G401 (cell line): Measurements from ENCODE around the gene PCDHAC1. TPM values are rescaled to one million over a fixed set of nuclear protein-coding genes. Genes with fewer than 3 reads are reported as not detected.
"Not testable (repeated sequence)": the region's sequence is repeated elsewhere in the genome, so short reads cannot be mapped to it uniquely, and the experiment has no call there.

ENCODE experiments used
- DNase-seq: peaks from one replicate; pipeline ENCODE4 v3.0.0-alpha.2; 2015; ENCODE audit warnings: low spot score
- in situ Hi-C: cut with HindIII; loops from 2 replicates; pipeline ENCODE4 v1.10.0; 2016; ENCODE audit warnings: low sequenced_read_pairs, mixed read lengths
- total RNA-seq: library from RNA; depleted of rRNA; stranded (reverse); fragments of >200 nt; shearing (Covaris generic); gene quantifications from 2 replicates; pipeline ENCODE4 v1.2.3, GENCODE V29; 2014; rRNA removed

The PCDHAC1 gene, protein sequence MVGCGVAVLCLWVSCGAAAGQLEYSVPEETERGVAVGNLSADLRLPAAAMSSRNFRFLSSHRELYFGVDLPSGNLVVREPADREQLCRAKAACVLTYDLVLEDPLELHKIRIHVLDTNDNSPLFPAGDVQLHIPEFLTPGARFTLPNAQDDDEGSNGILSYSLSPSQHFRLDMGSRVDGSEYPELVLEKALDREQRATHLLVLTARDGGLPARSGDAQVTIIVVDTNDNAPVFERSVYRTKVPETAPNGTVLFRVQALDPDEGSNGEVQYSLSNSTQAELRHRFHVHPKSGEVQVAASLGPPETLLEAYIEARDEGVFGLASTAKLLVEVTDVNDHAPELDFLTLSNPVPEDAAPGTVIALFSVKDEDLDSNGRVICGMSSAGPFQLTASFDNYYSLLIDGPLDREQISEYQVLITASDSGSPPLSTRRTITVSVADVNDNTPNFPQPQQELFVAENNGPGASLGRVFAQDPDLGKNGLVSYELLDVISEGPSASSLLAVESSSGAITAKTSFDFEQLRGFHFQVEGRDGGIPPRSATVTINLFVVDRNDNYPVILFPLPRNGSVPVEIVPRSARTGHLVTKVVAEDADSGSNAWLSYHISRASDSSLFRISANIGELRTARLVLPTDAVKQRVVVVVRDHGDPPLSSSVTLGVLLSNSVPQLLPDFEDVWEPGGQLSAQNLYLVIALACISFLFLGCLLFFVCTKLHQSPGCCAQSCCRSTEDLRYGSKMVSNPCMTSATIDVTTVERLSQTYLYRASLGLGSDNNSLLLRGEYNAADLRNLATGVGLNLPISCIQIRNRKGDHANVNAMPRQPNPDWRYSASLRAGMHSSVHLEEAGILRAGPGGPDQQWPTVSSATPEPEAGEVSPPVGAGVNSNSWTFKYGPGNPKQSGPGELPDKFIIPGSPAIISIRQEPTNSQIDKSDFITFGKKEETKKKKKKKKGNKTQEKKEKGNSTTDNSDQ
- total RNA-seq = 6.5 and 9.5 TPM in 2 replicates

DNA sequence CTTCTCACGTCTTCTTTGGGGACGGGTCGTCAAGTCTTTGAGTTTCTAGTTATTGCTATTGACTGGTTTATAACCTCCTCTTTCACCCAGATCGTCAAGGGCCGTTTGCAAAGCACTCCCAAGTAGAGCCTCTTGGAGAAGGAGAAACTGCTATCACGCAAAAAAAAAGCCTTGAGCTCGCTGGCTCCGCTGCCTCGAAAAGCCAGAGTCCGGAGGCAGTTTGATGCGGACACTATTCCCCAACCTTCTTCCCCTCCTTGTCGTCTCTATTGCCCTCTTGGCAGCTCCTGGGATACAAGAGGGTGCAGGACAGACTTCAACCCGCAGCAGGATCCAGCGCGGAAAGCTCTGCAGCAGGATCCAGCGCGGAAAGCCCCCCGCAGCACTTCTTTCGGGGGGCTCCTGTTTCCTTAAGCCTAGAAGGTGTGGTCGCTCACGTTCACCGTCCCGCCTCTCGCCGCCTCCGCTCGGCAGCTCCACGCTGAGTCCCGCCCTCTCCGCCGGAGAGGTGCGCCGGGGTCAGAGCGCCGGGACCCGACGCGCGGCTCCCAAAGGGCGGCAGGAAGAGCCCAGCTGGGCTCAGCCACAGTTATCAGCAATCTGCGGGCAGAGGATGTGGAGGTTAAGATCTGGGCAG lies at the start of gene PCDHAC1:
PCDHAC1 (plus strand) TSS at position 494 of the 637 bp plus-strand sequence. CDS start 594 bp downstream, outside the sequence.
- DNase-seq = peak; percentile 55
- in situ Hi-C loops = no loop called here

DNA sequence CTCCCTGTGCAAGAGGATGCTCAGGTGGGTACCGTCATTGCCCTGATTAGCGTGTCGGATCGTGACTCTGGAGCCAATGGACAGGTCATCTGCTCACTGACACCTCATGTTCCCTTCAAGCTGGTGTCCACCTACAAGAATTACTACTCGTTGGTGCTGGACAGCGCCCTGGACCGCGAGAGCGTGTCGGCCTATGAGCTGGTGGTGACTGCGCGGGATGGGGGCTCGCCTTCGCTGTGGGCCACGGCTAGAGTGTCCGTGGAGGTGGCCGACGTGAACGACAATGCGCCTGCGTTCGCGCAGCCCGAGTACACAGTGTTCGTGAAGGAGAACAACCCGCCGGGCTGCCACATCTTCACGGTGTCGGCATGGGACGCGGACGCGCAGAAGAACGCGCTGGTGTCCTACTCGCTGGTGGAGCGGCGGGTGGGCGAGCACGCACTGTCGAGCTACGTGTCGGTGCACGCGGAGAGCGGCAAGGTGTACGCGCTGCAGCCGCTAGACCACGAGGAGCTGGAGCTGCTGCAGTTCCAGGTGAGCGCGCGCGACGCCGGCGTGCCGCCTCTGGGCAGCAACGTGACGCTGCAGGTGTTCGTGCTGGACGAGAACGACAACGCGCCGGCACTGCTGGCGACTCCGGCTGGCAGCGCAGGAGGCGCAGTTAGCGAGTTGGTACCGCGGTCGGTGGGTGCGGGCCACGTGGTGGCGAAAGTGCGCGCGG lies 49.4 kb upstream of the PCDHAC1 start:
- DNase-seq, in situ Hi-C loops: not testable (repeated sequence)

DNA sequence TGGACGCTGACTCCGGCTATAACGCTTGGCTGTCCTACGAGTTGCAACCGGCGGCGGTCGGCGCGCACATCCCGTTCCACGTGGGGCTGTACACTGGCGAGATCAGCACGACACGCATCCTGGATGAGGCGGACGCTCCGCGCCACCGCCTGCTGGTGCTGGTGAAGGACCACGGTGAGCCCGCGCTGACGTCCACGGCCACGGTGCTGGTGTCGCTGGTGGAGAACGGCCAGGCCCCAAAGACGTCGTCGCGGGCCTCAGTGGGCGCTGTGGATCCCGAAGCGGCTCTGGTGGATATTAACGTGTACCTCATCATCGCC lies 48.9 kb upstream of the PCDHAC1 start:
- in situ Hi-C loops = no loop called here

DNA sequence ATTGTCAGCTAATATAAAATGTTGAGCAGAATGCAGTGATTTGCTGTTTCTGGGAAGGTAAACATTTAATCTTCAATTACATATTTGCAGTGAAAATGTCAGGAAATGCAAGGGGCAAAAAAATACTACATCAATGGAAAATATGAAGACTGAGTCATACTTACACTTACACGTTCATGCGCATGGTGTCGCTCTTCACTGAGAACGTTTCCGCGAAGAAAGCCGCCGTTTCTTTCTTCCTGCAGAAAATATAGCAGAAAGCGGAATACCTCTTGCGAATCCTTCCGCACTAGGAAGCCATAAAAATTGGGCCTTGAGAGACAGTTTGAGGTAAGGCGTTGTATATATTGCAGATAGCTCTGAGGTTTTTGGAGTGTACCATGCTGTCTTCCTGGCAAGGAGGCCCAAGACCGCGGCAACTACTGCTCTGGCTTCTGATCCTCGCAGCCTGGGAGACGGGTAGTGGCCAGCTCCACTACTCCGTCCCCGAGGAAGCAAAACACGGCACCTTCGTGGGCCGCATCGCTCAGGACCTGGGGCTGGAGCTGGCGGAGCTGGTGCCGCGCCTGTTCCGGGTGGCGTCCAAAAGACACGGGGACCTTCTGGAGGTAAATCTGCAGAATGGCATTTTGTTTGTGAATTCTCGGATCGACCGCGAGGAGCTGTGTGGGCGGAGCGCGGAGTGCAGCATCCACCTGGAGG lies 44.1 kb upstream of the PCDHAC1 start, which contains the start of gene PCDHA13:
PCDHA13 (plus strand) TSS at position 236 of the 702 bp plus-strand sequence; CDS start at position 381, 145 bp downstream.
- peak; percentile 37 for DNase-seq
- in situ Hi-C loops = no loop called here

More for the DNA sequence above, 48.9 kb upstream of the PCDHAC1 start:
- no peak for DNase-seq

DNA sequence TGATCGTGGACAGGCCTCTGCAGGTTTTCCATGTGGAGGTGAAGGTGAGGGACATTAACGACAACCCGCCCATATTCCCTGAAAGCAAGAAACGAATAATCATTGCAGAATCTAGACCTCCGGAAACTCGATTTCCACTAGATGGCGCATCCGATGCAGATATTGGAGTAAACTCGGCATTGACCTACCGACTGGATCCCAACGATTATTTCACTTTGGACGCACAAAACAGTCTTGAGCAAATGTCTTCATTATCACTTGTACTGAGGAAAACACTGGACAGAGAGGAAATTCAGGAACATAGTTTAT lies 43.6 kb upstream of the PCDHAC1 start:
- peak; percentile 19 for DNase-seq
- in situ Hi-C loops = no loop called here

DNA sequence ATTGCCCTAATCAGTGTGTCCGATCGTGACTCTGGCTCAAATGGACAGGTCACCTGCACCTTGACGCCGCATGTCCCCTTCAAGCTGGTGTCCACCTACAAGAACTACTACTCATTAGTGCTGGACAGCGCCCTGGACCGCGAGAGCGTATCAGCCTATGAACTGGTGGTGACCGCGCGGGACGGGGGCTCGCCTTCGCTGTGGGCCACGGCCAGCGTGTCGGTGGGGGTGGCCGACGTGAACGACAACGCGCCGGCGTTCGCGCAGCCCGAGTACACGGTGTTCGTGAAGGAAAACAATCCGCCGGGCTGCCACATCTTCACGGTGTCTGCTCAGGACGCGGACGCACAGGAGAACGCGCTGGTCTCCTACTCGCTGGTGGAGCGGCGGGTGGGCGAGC lies 42.7 kb upstream of the PCDHAC1 start:
- in situ Hi-C loops = no loop called here
- DNase-seq = no peak

DNA sequence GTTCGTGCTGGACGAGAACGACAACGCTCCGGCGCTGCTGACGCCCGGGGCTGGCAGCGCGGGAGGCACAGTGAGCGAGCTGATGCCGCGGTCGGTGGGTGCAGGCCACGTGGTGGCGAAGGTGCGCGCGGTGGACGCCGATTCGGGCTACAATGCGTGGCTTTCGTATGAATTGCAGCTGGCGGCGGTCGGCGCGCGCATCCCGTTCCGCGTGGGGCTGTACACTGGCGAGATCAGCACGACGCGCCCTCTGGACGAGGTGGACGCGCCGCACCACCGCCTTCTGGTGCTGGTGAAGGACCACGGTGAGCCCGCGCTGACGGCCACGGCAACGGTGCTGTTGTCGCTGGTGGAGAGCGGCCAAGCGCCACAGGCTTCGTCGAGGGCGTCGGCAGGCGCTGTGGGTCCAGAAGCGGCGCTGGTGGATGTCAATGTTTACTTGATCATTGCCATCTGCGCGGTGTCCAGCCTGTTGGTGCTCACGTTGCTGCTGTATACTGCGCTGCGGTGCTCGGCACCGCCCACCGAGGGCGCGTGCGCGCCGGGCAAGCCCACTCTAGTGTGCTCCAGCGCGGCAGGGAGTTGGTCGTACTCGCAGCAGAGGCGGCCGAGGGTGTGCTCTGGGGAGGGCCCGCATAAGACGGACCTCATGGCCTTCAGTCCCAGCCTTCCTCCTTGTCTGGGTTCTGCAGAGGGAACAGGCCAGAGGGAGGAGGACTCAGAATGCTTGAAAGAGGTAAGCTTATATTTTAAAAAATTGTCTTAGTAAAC lies 42.0 kb upstream of the PCDHAC1 start:
- in situ Hi-C loops = no loop called here
- DNase-seq = no peak

DNA sequence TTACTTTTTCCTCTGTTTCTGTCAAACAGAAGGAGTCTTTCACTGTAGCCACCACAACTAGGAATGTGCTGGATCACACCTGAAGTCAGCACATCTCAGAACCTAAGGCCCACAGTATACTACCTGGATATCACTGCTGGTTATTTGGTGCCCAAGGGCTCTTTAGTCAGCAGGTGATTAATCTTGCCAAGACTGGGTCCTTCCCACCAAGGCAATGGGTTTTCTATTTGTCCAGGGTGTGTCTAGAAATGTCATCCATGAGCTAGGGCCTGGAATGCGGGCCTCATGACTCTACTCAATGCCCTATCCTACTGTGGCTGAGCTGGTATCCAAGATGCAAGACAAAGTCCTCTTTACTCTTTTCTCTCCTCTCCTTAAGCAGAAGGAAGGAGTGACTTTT lies 9.8 kb upstream of the PCDHAC1 start:
- in situ Hi-C loops = no loop called here
- no peak for DNase-seq

DNA sequence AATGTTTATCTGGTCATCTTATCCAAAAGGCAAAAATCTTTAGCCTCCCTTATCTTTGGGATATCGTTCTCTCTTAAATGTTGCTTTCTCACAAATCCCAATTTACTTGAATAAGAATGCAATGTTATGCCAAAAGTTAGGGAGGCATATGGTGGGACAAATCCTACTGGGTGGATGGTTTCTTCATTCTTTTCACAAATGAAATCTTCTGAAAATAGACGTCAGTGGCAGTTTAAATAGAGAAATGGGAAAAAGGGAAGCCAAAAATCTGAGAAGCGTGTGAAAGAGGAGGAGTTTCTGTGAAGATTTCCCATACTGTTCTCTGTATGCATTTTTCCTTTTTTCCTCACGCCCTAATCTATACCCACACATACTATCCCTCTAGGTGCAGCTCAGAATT lies 2.5 kb upstream of the PCDHAC1 start:
- in situ Hi-C loops = no loop called here

DNA sequence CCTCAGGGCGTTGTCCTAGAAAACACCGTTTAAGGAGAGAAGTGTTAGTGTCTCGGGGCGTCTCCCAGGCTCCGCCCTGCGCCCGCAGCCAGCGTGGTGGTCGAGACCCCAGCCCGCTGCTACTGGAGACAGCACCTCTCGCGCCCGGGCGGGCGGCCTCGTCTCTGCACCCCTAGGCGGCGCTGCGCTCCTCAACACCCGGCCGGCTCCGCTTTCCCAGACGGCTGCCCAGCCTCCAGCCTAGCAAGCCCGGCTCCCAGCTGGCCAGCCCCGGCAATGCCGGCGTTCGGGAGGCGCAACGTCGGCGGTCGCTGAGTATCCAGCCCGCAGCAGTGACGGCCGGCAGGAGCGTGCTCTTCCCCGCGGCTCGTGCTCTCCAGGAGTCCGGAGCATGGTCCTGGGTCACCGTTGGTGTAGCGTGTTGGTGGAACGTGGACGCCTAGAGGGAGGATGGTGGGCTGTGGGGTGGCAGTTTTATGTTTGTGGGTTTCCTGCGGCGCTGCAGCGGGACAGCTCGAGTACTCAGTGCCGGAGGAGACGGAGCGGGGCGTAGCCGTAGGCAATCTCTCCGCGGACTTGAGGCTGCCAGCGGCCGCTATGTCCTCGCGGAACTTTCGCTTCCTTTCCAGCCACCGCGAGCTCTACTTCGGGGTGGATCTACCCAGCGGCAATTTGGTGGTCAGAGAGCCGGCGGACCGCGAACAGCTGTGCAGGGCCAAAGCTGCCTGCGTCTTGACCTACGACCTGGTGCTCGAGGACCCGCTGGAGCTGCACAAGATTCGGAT lies 536 bp downstream of the PCDHAC1 start:
- in situ Hi-C loops = no loop called here
- DNase-seq = peak; percentile 82

More for the DNA sequence above, 2.5 kb upstream of the PCDHAC1 start:
- DNase-seq = peak; percentile 26

DNA sequence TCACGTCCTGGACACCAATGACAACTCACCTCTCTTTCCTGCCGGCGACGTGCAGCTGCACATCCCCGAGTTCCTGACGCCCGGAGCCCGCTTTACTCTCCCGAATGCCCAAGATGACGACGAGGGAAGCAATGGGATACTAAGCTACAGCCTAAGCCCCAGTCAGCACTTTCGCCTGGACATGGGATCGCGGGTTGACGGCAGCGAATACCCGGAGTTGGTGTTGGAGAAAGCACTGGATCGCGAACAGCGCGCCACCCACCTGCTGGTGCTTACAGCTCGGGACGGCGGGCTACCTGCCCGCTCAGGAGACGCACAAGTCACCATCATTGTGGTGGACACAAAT lies 1.1 kb downstream of the PCDHAC1 start:
- in situ Hi-C loops = no loop called here

DNA sequence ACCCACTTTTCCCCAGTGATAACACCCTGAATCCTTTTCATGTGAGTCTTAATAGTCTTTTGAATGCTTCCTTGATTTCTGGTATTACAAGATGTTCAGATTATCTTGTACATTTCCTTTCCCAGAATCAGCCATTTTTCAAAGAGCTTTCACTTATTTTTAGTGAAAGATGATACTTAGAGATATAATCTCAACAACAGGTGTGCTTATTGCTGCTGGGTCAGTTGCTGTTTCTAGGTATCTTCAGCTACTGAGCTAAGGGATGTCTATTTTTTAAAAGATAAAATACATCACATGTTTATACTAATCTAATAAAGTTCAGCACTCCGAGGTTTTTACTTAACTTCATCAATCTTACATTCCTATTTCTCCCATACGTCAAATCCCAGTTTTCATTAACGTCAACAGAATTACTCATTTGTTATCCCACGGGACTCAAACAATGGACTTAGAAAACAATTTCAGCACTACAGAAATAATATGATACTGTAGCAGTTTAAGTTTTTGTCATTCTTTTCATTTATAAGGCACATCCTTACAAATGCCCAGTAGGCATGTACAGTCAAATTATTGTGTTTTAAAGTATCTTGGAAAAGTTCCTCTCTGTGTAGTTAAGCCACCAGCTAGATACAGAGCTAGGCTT lies 9.0 kb downstream of the PCDHAC1 start:
- in situ Hi-C loops = no loop called here
- DNase-seq = no peak

More for the DNA sequence above, 1.1 kb downstream of the PCDHAC1 start:
- peak; percentile 27 for DNase-seq

DNA sequence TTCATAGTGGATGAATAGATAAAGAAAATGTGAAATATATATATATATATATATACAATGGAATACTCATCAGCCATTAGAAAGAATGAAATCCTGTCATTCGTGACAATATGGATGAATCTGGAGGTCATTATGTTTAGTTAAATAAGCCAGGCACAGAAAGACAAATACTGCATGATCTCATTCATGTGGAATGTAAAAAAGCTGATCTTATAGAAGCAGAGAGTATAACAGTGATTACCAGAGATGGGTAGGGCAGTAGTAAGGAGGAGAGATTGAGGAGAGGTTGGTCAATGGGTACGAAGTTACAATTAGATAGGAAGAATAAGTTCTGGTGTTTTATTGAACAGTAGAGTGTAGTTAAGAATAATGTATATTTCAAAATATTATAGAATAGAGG lies 20.5 kb downstream of the PCDHAC1 start:
- DNase-seq = no peak
- in situ Hi-C loops = no loop called here

DNA sequence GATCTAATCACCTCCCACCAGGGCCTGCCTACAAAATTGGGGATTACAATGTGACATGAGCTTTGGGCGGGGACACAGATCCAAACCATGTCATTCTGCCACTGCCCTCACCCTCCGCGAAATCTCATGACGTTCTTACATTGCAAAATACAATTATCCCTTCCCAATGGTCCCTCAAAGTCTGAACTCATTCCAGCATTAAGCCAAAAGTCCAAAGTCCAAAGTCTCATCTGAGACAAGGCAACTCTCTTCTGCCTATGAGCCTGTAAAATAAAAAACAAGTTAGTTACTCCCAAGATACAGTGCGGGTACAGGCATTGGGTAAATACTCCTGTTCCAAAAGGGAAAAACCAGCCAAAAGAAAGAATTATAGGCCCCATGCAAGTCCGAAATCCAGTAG lies 25.5 kb downstream of the PCDHAC1 start:
- no peak for DNase-seq
- in situ Hi-C loops = no loop called here

DNA sequence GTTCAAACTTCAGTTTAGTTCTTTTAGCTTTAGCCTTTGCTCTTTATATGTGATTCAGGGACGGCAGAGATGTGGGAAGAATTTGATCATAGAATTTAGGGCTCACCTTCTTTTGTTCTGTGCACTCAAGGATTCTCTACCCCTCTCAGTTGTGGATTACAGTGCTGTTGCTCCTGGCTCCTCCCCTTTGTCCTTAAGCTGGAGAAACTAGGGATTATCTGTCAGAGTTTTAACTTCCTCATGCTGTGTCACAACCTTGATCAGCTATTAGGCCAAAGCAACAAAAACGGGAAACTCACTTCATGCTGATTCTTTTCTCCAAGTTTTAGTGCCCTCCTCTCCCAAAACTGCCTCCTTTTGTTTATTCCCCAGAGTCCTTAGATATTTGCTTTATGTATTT lies 27.1 kb downstream of the PCDHAC1 start:
- in situ Hi-C loops = no loop called here
- no peak for DNase-seq

DNA sequence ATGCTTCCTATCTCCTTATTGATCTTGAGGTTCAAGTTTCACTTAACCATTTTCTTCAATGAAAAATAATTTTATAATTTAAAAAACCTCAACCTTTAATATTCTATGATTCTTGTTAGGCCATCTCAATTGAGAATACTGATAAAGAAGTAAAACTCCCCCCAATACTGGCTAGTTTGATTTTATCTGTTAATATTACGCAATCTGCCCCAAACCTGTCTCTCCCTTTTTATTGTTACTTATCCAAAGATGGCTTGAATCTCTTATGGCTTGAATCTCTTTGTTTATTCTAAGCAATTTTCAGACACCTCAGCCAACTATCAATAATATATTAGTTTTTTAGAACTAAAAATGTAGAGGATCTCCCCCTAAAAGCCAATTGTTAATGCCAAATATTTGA lies 36.1 kb downstream of the PCDHAC1 start:
- no peak for DNase-seq
- in situ Hi-C loops = no loop called here

DNA sequence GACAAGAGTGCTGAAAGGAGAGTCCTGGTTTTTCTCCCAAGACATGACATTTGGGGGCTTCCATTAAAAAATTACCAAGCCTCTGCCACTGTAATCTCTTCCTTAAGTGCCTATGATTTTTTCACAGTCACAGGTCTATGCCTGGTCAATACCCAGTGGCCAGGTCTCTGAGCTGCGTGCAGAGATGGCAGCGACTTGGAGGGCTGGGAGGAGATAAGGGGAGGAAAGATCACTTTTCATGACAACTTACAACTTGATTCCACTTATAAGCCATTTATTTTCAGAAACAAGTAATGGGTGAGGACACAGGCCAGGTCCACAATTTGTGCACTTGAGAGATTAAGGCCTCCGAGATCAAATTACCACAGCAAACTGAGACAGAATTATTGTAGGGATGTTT lies 38.3 kb downstream of the PCDHAC1 start:
- in situ Hi-C loops = no loop called here
- no peak for DNase-seq
